ENCODE measurements around the gene INTS11. TPM values are rescaled to one million over a fixed set of nuclear protein-coding genes. Genes with fewer than 3 reads are reported as not detected.

Gene INTS11
- polyA plus RNA-seq, 3 donors = 46.2 to 154 (median 49.6) TPM

- TF ChIP-seq, protein P1, sequence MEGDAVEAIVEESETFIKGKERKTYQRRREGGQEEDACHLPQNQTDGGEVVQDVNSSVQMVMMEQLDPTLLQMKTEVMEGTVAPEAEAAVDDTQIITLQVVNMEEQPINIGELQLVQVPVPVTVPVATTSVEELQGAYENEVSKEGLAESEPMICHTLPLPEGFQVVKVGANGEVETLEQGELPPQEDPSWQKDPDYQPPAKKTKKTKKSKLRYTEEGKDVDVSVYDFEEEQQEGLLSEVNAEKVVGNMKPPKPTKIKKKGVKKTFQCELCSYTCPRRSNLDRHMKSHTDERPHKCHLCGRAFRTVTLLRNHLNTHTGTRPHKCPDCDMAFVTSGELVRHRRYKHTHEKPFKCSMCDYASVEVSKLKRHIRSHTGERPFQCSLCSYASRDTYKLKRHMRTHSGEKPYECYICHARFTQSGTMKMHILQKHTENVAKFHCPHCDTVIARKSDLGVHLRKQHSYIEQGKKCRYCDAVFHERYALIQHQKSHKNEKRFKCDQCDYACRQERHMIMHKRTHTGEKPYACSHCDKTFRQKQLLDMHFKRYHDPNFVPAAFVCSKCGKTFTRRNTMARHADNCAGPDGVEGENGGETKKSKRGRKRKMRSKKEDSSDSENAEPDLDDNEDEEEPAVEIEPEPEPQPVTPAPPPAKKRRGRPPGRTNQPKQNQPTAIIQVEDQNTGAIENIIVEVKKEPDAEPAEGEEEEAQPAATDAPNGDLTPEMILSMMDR (IDR thresholded peaks at IDR 0.05) = no peak
- Histone ChIP-seq H3K4me3 (replicated peaks in 1 of 3; ENCODE audit: low read depth in 2 of 3, low read length in 3 of 3) (no peak overlapping the region), H3K9ac (ENCODE audit: insufficient read depth, low read length, poor library complexity, severe bottlenecking) (no peak overlapping the region), H3K27me3 (ENCODE audit: control insufficient read depth in 2 of 2, insufficient read depth in 2 of 2, low read length in 2 of 2) (no peaks in the 10 kb centered on the region), H3K27ac (ENCODE audit: low read depth in 1 of 2, low read length in 2 of 2) (no peak overlapping the region), H3K4me2 (replicated peaks; ENCODE audit: extremely low read depth, low read length, poor library complexity, severe bottlenecking) (no peak overlapping the region), H3K36me3 (replicated peaks in 1 of 2; ENCODE audit: control insufficient read depth in 1 of 2, insufficient read depth in 2 of 2, low read length in 2 of 2) (peaks cover 0 to 8% of the 10 kb centered on the region in 2 donors), H2AFZ (ENCODE audit: insufficient read depth, low read depth, low read length, poor library complexity, severe bottlenecking) (no peak overlapping the region), H3K79me2 (ENCODE audit: insufficient read depth, low read length) (peaks cover 28% of the 10 kb centered on the region), H3K4me1 (ENCODE audit: control insufficient read depth in 1 of 2, insufficient read depth in 2 of 2, low read length in 2 of 2) (peaks cover 11 to 17% of the 10 kb centered on the region in 2 donors), H3K9me3 (replicated peaks in 1 of 2; ENCODE audit: control insufficient read depth in 1 of 2, insufficient read depth in 1 of 2, low read length in 2 of 2) (no peaks in the 10 kb centered on the region), H4K20me1 (ENCODE audit: insufficient read depth, low read length) (peaks cover 44% of the 10 kb centered on the region)
- no peak for DNase-seq
- H3K4me1 Mint-ChIP-seq = peaks cover 16% of the 10 kb centered on the region
- intact Hi-C loops (cut with micrococcal nuclease) = no loop called here
- no peak overlapping the region for H3K4me3 Mint-ChIP-seq
- no peak overlapping the region for H3K27ac Mint-ChIP-seq
- WGBS (ENCODE audit: insufficient coverage) = 96% methylated on average over 3 of the region's 12 CpGs
- peaks cover 4 to 9% of the 10 kb centered on the region in 2 donors for H3K36me3 Mint-ChIP-seq
- H3K9me3 Mint-ChIP-seq = no peaks in the 10 kb centered on the region
- H3K27me3 Mint-ChIP-seq (ENCODE audit: low read depth in 3 of 3) = peaks cover under 1 to 11% (median 2%) of the 10 kb centered on the region in 3 donors
These were observed 21.5 kb upstream of the INTS11 start for GRCh38 chr1:1345860-1346500.

GRCh38 chr1:1345384-1345783 lies 20.9 kb upstream of the INTS11 start:
- H3K4me3 ChIP-seq (replicated peaks in 1 of 3; ENCODE audit: low read depth in 2 of 3, low read length in 3 of 3) = no peak overlapping the region
- peaks cover 28% of the 10 kb centered on the region for H3K79me2 ChIP-seq (ENCODE audit: insufficient read depth, low read length)
- no peak overlapping the region for H3K27ac ChIP-seq (ENCODE audit: low read depth in 1 of 2, low read length in 2 of 2)
- H2AFZ ChIP-seq (ENCODE audit: insufficient read depth, low read depth, low read length, poor library complexity, severe bottlenecking) = no peak overlapping the region
- H4K20me1 ChIP-seq (ENCODE audit: insufficient read depth, low read length) = peaks cover 44% of the 10 kb centered on the region
- no peak overlapping the region for H3K9ac ChIP-seq (ENCODE audit: insufficient read depth, low read length, poor library complexity, severe bottlenecking)
- H3K4me2 ChIP-seq (replicated peaks; ENCODE audit: extremely low read depth, low read length, poor library complexity, severe bottlenecking) = no peak overlapping the region
- Mint-ChIP-seq H3K27ac (no peak overlapping the region), H3K27me3 (ENCODE audit: low read depth in 3 of 3) (peaks cover 2 to 11% (median 4%) of the 10 kb centered on the region in 3 donors), H3K4me1 (peaks cover 16% of the 10 kb centered on the region), H3K36me3 (peaks cover 10 to 15% of the 10 kb centered on the region in 2 donors), H3K9me3 (no peaks in the 10 kb centered on the region), H3K4me3 (no peak overlapping the region)
- TF ChIP-seq, protein P1 (IDR thresholded peaks at IDR 0.05) = no peak
- H3K9me3 ChIP-seq (replicated peaks in 1 of 2; ENCODE audit: control insufficient read depth in 1 of 2, insufficient read depth in 1 of 2, low read length in 2 of 2) = no peaks in the 10 kb centered on the region
- WGBS (ENCODE audit: insufficient coverage) = 89% methylated on average over 14 of the region's 16 CpGs
- H3K4me1 ChIP-seq (ENCODE audit: control insufficient read depth in 1 of 2, insufficient read depth in 2 of 2, low read length in 2 of 2) = peaks cover 11 to 17% of the 10 kb centered on the region in 2 donors
- intact Hi-C loops (cut with micrococcal nuclease) = no loop called here
- H3K36me3 ChIP-seq (replicated peaks in 1 of 2; ENCODE audit: control insufficient read depth in 1 of 2, insufficient read depth in 2 of 2, low read length in 2 of 2) = peaks cover 0 to 14% of the 10 kb centered on the region in 2 donors
- no peak for DNase-seq
- H3K27me3 ChIP-seq (ENCODE audit: control insufficient read depth in 2 of 2, insufficient read depth in 2 of 2, low read length in 2 of 2) = no peaks in the 10 kb centered on the region
